ENCODE results near the gene TMEM178B. TPM values are rescaled to one million over a fixed set of nuclear protein-coding genes. Genes with fewer than 3 reads are reported as not detected.

Gene TMEM178B
- polyA plus RNA-seq, 1 donor from 2014 or later, result 40.7 TPM

GRCh38 chr7:141213226-141213625, 139.4 kb downstream of the TMEM178B start:
- Histone ChIP-seq H3K9me3 (ENCODE audit: low read length) (no peaks in the 10 kb centered on the region), H3K27me3 (ENCODE audit: insufficient read depth, low read depth, low read length) (no peaks in the 10 kb centered on the region), H3K9ac (ENCODE audit: low read length) (no peak overlapping the region), H3K9me2 (ENCODE audit: insufficient read depth, low read length) (no peaks in the 10 kb centered on the region), H3K4me2 (ENCODE audit: low read length) (no peak overlapping the region), H3F3A (ENCODE audit: insufficient read depth, low read length, poor library complexity, severe bottlenecking) (no peaks in the 10 kb centered on the region), H4K20me1 (ENCODE audit: insufficient read depth) (peaks cover 3% of the 10 kb centered on the region), H3K36me3 (ENCODE audit: insufficient read depth, low read length) (no peaks in the 10 kb centered on the region), H3K79me2 (replicated peaks; ENCODE audit: insufficient read depth, low read length) (peaks cover 30% of the 10 kb centered on the region), H3K27ac (ENCODE audit: low read length) (no peak overlapping the region), H3K4me3 (ENCODE audit: low read length) (no peak overlapping the region), H2AFZ (ENCODE audit: low read depth, low read length) (no peak overlapping the region)
- TF ChIP-seq CTCF (IDR thresholded peaks at IDR 0.05; ENCODE audit: poor library complexity, severe bottlenecking) (no peak), MXI1 (conservative IDR thresholded peaks at IDR 0.05; ENCODE audit: poor library complexity, severe bottlenecking) (no peak)

- Histone ChIP-seq H3K9ac (ENCODE audit: low read length) (no peak overlapping the region), H3K27me3 (ENCODE audit: insufficient read depth, low read depth, low read length) (no peaks in the 10 kb centered on the region), H3K36me3 (ENCODE audit: insufficient read depth, low read length) (no peaks in the 10 kb centered on the region), H3K79me2 (replicated peaks; ENCODE audit: insufficient read depth, low read length) (peaks cover 11% of the 10 kb centered on the region), H3K9me3 (ENCODE audit: low read length) (no peaks in the 10 kb centered on the region), H3K4me2 (ENCODE audit: low read length) (no peak overlapping the region), H3K9me2 (ENCODE audit: insufficient read depth, low read length) (no peaks in the 10 kb centered on the region), H2AFZ (ENCODE audit: low read depth, low read length) (no peak overlapping the region), H3K27ac (ENCODE audit: low read length) (no peak overlapping the region), H4K20me1 (ENCODE audit: insufficient read depth) (no peaks in the 10 kb centered on the region), H3K4me3 (ENCODE audit: low read length) (no peak overlapping the region), H3F3A (ENCODE audit: insufficient read depth, low read length, poor library complexity, severe bottlenecking) (no peaks in the 10 kb centered on the region)
- TF ChIP-seq SMC3 (conservative IDR thresholded peaks at IDR 0.05; ENCODE audit: poor library complexity) (no peak), TAF1 (IDR thresholded peaks at IDR 0.05; ENCODE audit: low read depth) (no peak), CTCF (IDR thresholded peaks at IDR 0.05; ENCODE audit: poor library complexity, severe bottlenecking) (no peak), RAD21 (conservative IDR thresholded peaks at IDR 0.05) (no peak), MXI1 (conservative IDR thresholded peaks at IDR 0.05; ENCODE audit: poor library complexity, severe bottlenecking) (no peak), EZH2 (IDR thresholded peaks at IDR 0.05; ENCODE audit: borderline replicate concordance, insufficient read depth, low read length, poor library complexity, severe bottlenecking) (no peak), POLR2AphosphoS5 (IDR thresholded peaks at IDR 0.05) (no peak), REST (IDR thresholded peaks at IDR 0.05; ENCODE audit: borderline replicate concordance) (no peak), EP300 (conservative IDR thresholded peaks at IDR 0.05; ENCODE audit: poor library complexity, severe bottlenecking) (no peak)
These were observed 144.1 kb downstream of the TMEM178B start for GRCh38 chr7:141217938-141218337.

All from neural cell (in vitro differentiated cells).